ENCODE measurements around the gene RPRD2.

- no peak for TF ChIP-seq CTCF (IDR thresholded peaks at IDR 0.05)
- no peak for TF ChIP-seq POLR2A (IDR thresholded peaks at IDR 0.05)
Observed at GRCh38 chr1:150388241-150388640, 24.3 kb downstream of the RPRD2 start.
